Adrenal gland (tissue), 12 donors: Measurements from ENCODE around the gene C15orf39. TPM values are rescaled to one million over a fixed set of nuclear protein-coding genes. Genes with fewer than 3 reads are reported as not detected.

Source experiments
- DNase-seq, 7 donors: peaks; one replicate each; pipeline ENCODE4 v3.0.0-alpha.2; 2019 to 2020
- H3K27ac ChIP-seq, 5 donors: fragments of 200-600 bp; sonication (generic) in 4 of 5; 1 replicate in 3 of 5; 2 replicates in 2 of 5; pipeline versions ENCODE4 v1.5.1 to v1.8.0; 2016 to 2020; ENCODE audit warnings: mild to moderate bottlenecking in 1 of 5
- H3K27me3 ChIP-seq: fragments of 200-600 bp; 2 replicates; pipeline ENCODE4 v1.8.0; 2021
- H3K36me3 ChIP-seq, 2 donors: fragments of 200-600 bp; replicated peaks in 1 of 2; 1 replicate in 1 of 2; 2 replicates in 1 of 2; pipeline versions ENCODE4 v1.5.1 to v1.8.0; 2018 to 2022
- H3K4me1 ChIP-seq, 2 donors: fragments of 200-600 bp; replicated peaks in 1 of 2; 1 replicate in 1 of 2; 2 replicates in 1 of 2; pipeline versions ENCODE4 v1.5.1 to v1.8.0; 2018 to 2021
- H3K4me3 ChIP-seq, 4 donors: fragments of 200-600 bp; sonication (generic) in 3 of 4; one replicate each; pipeline ENCODE4 v1.5.1; 2016 to 2018
- H3K9me3 ChIP-seq, 3 donors: fragments of 200-600 bp; sonication (generic) in 1 of 3; replicated peaks in 1 of 3; 1 replicate in 2 of 3; 2 replicates in 1 of 3; pipeline versions ENCODE4 v1.5.1 to v1.8.0; 2016 to 2021
- CTCF ChIP-seq, 6 experiments: fragments of 450-650 bp in 4 of 6; fragments of 200-600 bp in 2 of 6; sonication (generic) in 1 of 6; IDR thresholded peaks; 1 replicate in 5 of 6; 2 replicates in 1 of 6; pipeline versions ENCODE4 v1.5.1 to v1.8.0; 2016 to 2021; ENCODE audit warnings: antibody characterized with exemption in 6 of 6, mild to moderate bottlenecking in 2 of 6, moderate library complexity in 1 of 6
- POLR2A ChIP-seq, 2 donors: fragments of 450-650 bp; IDR thresholded peaks; one replicate each; pipeline ENCODE4 v1.6.1; 2017; ENCODE audit warnings: antibody characterized with exemption in 2 of 2, mild to moderate bottlenecking in 2 of 2, moderate library complexity in 1 of 2
- WGBS, 4 donors: extraction: QIAGEN DNeasy Blood & Tissue Kit in 2 of 4; methylation state at CpG; one replicate each; pipeline versions ENCODE4 v1.1.5 to v1.1.7; 2013 to 2017; 5-methylcytosine and 5-hydroxymethylcytosine counted together
- intact Hi-C, 2 donors: fragments of 100-400 bp; cut with DNase I; formaldehyde crosslinking; loops; one replicate each; pipeline versions ENCODE4 v1.14.1 to v1.15.0; 2022 to 2023
- polyA plus RNA-seq, 3 donors: library from polyadenylated mRNA; stranded (reverse); fragments of 200-250 nt in 2 of 3; fragments of 350-450 nt in 1 of 3; fragmentation: Illumina TruSeq in 1 of 3; extraction: RNeasy Lipid Tissue Mini Kit (QIAGEN cat#74804) in 1 of 3; gene quantifications; one replicate each; pipeline ENCODE4 v1.2.3, GENCODE V29; 2013 to 2014
- total RNA-seq, 9 donors: library from RNA; depleted of rRNA in 4 of 9; stranded (reverse); fragments of >200 nt in 4 of 9; fragments of 120-200 nt in 1 of 9; fragmentation: NEBNext Ultra II Directional in 1 of 9; extraction: Animal tissue kit (Norgen Biotek cat#: 25700) in 1 of 9; gene quantifications; one replicate each; pipeline versions ENCODE4 v1.1.0 to v1.2.4, GENCODE V29; 2013 to 2023
- donor health status: healthy with polysubstance abuse.
- donor health status: Bipolar disorder and iron deficiency.
- donor health status: DM: yes; HTN: yes; CAD: no.
- donor health status: DM: no; HTN: no; CAD: no.
- donor health status: DM: no; HTN: no; CAD: no.
- donor health status: DM: yes; HTN: yes; CAD: no.

Gene C15orf39
- total and polyA plus RNA-seq, 12 donors, result 5.6 to 50.6 (median 29.8) TPM

DNA sequence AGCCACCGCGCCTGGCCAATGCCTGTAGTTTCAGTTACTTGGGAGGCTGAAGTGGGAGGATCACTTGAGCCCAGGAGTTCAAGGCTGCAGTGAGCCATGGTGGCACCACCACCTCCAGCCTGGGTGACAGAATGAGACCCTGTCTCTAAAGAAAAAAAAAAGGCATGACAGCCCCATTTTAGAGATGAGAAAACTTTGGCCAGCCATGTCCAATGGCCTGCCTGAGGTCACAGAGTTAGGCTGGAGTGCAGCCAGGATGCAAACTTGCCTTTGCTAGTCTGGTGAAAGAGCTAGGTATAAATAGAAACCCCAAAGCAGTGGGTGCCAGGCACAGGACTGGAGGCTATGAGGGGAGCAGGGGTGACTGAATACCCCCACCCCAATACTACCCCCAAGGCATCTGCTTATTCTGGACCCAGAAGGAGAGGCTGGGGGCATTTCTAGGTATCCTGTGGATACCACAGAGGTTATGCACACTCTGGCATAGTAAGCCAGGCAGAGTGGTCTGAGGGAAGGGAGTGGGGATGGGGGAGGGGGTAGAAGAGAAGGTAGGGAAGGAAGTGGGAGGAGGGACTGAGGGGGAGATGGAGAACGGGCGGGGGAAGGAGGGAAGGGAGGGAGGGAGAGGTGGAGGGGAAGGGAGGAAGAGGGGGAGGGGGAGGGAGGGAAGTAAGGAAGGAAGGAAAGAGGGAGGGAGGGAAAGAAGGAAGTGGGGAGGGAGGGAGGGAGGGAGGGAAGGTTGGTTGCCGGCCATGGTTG is 16.2 kb upstream of the C15orf39 start:
- 65 to 96% (median 67%) methylated on average over 3 to 5 of the region's 5 CpGs for WGBS, 4 donors
- peak in 1 of 7 donors; percentile 32 for DNase-seq

DNA sequence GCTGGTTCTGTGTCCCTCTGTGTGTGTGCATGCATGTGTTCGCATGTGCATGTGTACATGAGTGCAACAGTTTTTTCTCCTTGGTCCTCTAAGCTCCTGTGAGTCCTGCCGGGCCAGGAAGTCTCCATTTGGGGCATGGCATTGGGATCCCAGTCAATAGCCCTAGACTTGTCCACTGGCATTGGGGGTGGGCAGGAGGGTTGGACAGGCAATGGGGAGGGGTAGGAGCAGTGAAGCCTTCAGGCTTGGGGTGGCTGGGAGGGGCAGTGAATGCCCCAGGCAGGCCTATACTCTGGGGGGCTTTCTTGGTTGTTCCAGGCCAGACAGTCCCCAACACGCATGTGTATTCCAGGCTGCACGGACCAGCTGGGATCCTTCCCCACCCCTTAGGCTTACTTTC is 15.6 kb upstream of the C15orf39 start:
- TF ChIP-seq CTCF (IDR thresholded peaks at IDR 0.05) (no peak), POLR2A (IDR thresholded peaks at IDR 0.05) (no peak)
- H3K27ac ChIP-seq, result no peak overlapping the region
- 77 to 100% (median 92%) methylated on average over 3 to 4 of the region's 4 CpGs for WGBS, 4 donors
- DNase-seq, result no peak
- H3K4me3 ChIP-seq, result no peak overlapping the region
- no peaks in the 10 kb centered on the region for H3K27me3 ChIP-seq
- H3K9me3 ChIP-seq, result no peaks in the 10 kb centered on the region
- intact Hi-C loops, result no loop called here
- no peaks in the 10 kb centered on the region for H3K36me3 ChIP-seq
- H3K4me1 ChIP-seq, result no peaks in the 10 kb centered on the region

More for the DNA sequence above, 16.2 kb upstream of the C15orf39 start:
- no peak for TF ChIP-seq POLR2A (IDR thresholded peaks at IDR 0.05)
- TF ChIP-seq CTCF (IDR thresholded peaks at IDR 0.05), result no peak
- H3K27ac ChIP-seq, result no peak overlapping the region
- H3K27me3 ChIP-seq, result no peaks in the 10 kb centered on the region
- H3K36me3 ChIP-seq, result no peaks in the 10 kb centered on the region
- H3K9me3 ChIP-seq, result no peaks in the 10 kb centered on the region
- H3K4me1 ChIP-seq, result peaks cover 0 to 3% of the 10 kb centered on the region in 2 donors
- H3K4me3 ChIP-seq, result no peak overlapping the region
- intact Hi-C loops, result no loop called here

GRCh38 chr15:75188499-75188898 is 13.2 kb upstream of the C15orf39 start:
- DNase-seq, result no peak
- WGBS, 4 donors, result 92 to 100% (median 95%) methylated on average over 2 to 6 of the region's 6 CpGs
- no peak overlapping the region for H3K27ac ChIP-seq
- H3K36me3 ChIP-seq, result no peaks in the 10 kb centered on the region
- intact Hi-C loops, result no loop called here
- no peaks in the 10 kb centered on the region for H3K27me3 ChIP-seq
- no peak for TF ChIP-seq POLR2A (IDR thresholded peaks at IDR 0.05)
- TF ChIP-seq CTCF (IDR thresholded peaks at IDR 0.05), result no peak
- H3K4me1 ChIP-seq, result no peaks in the 10 kb centered on the region
- no peaks in the 10 kb centered on the region for H3K9me3 ChIP-seq
- no peak overlapping the region for H3K4me3 ChIP-seq

DNA sequence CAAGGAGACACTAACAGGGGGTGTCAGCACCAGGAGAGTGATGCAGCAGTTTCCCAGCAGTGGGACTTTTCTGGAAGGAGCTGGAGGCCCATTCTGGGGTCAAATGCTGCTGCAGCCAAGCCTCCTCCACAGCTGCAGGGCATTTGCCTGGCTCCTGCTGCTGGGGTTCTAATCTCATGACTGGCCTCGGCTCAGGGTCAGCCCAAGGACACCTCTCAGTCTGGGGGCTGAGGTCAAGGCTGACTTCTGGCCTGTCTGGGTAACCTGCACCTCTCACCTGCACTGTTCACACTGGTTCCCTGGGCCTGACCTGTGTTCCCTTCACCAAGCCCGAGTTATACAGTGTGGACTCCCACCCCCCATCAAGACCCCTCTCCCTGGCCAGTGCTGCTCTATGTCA is 10.4 kb upstream of the C15orf39 start:
- Histone ChIP-seq H3K27me3 (no peaks in the 10 kb centered on the region), H3K9me3 (no peaks in the 10 kb centered on the region), H3K4me1 (peaks cover 0 to 6% of the 10 kb centered on the region in 2 donors), H3K4me3 (no peak overlapping the region), H3K27ac (no peak overlapping the region), H3K36me3 (no peaks in the 10 kb centered on the region)
- DNase-seq, result no peak
- WGBS, 4 donors, result 66 to 100% (median 72%) methylated on average over 1 to 2 of the region's 2 CpGs
- no peak for TF ChIP-seq CTCF (IDR thresholded peaks at IDR 0.05)
- no peak for TF ChIP-seq POLR2A (IDR thresholded peaks at IDR 0.05)
- intact Hi-C loops, result no loop called here
